Fibroblast of the aortic adventitia (primary cell): Measurements from ENCODE around the gene PCOLCE2. TPM values are rescaled to one million over a fixed set of nuclear protein-coding genes. Genes with fewer than 3 reads are reported as not detected.
A peak's percentile ranks its signal among the peaks of the same experiment; 100 is the strongest.

ENCODE experiments used
- DNase-seq: peaks from one replicate; pipeline ENCODE4 v3.0.0-alpha.2; 2010; ENCODE audit warnings: low read depth
- H3K4me3 ChIP-seq: 2 replicates; pipeline ENCODE4 v1.5.1; 2011; ENCODE audit warnings: low read depth, mild to moderate bottlenecking, control low read depth, low read length, moderate library complexity
- total RNA-seq: library from RNA; depleted of rRNA; stranded (reverse); fragments of >200 nt; gene quantifications from 2 replicates; pipeline ENCODE4 v1.2.3, GENCODE V29; 2012; ENCODE audit warnings: low replicate concordance
- TF ChIP-seq, protein P1 (sequence below): IDR thresholded peaks from 2 replicates; pipeline ENCODE4 v1.5.1; 2011; ENCODE audit warnings: mild to moderate bottlenecking, low read length, control low read depth, inconsistent platforms; ENCODE audit not compliant: insufficient read depth

The PCOLCE2 gene
- total RNA-seq, 1 donor = 98.4 TPM

DNA sequence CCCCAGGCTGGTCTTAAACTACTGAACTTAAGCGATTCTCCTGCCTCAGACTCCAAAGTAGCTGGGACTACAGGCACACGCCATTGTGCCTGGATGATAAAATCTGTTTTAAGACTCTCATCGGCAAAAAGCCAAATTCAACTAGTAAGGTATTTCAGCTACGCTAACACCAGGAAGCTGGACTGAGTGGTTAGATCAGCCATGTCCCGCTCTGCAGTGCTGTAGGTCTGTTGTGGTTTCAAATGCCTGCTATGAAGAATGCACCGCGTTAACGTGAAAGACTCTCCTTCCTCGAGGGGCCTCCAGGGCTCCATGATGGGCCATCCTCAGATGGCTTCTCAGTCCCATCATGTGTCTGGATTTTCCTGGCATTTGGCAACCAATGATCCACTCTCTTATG, 70.2 kb downstream of the PCOLCE2 start:
- TF ChIP-seq, protein P1, sequence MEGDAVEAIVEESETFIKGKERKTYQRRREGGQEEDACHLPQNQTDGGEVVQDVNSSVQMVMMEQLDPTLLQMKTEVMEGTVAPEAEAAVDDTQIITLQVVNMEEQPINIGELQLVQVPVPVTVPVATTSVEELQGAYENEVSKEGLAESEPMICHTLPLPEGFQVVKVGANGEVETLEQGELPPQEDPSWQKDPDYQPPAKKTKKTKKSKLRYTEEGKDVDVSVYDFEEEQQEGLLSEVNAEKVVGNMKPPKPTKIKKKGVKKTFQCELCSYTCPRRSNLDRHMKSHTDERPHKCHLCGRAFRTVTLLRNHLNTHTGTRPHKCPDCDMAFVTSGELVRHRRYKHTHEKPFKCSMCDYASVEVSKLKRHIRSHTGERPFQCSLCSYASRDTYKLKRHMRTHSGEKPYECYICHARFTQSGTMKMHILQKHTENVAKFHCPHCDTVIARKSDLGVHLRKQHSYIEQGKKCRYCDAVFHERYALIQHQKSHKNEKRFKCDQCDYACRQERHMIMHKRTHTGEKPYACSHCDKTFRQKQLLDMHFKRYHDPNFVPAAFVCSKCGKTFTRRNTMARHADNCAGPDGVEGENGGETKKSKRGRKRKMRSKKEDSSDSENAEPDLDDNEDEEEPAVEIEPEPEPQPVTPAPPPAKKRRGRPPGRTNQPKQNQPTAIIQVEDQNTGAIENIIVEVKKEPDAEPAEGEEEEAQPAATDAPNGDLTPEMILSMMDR = no peak
- no peak for DNase-seq
- no peak overlapping the region for H3K4me3 ChIP-seq

DNA sequence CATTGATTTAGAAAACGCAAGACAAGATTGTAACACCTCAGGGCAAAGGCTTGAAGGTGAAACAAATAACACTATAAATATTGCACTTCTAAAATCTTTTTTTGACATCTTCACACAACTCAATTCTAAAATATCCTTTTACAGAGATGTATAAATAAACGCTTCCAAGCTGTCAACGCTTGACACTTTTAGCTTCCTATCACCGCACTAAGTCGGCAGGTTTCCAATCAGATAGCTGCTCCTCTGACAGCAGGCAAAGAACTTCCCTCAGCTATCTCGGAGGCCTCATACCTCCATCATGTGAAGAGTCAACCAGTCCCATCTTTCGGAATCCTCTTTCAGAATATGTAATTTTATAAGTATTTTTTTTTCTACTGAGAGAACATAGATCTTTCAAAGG, 71.0 kb downstream of the PCOLCE2 start:
- no peak overlapping the region for H3K4me3 ChIP-seq
- DNase-seq = no peak
- TF ChIP-seq, protein P1 = no peak

DNA sequence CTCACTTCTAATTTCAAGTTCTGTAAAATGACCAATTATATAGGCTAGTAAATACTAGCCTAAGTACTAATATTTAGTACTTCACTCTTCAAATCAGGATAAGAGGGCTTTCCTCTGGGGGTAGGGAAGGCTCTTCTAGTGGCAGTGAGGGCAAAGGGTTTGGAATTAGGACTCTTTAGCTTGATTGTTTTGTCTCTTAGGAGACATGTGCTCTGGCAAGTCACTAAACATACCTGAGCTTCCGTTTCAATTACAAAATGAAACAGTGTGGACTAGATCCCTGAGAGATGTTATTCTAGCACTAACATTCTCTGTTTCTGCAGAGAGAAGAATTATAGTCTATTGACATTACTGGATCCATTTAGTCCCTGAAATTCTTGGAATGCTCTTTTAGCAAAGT, 71.5 kb downstream of the PCOLCE2 start:
- TF ChIP-seq, protein P1 = no peak
- no peak for DNase-seq

DNA sequence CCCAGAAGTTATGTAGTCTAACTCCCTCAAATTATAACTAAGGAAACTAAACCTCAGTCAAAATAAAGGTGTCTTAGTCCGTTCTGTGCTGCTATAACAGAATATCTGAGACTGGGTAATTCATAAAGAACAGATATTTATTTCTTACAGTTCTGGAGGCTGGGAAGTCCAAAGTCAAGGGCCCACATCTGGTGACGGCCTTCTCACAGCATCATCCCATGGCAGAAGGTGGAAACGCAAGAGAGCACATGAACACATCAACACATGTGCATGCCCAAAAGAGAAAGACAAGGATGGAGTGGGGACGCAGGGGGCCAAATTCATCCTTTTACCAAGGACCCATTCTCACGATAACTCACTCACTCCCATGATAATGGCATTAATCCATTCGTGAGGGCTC, 73.1 kb downstream of the PCOLCE2 start:
- no peak for DNase-seq
- TF ChIP-seq, protein P1 = no peak
- H3K4me3 ChIP-seq = no peak overlapping the region

More for the DNA sequence above, 71.5 kb downstream of the PCOLCE2 start:
- H3K4me3 ChIP-seq = no peak overlapping the region

DNA sequence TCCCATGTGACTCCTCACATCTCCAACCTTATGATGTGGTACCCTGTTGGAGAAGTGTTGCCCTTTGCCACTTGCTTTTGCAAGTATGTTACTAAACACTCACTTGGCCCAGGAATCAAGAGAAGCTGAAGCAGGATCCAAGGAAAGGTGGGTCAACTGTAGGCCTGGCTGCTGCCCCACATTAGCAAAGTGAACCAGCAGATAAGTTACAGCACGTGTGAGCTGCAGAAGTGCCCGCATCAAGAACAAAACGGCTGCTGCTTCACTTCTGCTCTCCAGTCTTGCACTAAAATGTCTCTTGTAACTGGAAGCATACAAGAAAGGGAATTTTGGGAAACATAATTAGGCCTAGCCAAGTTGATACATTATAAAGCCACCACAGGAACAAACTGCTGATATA, 79.6 kb downstream of the PCOLCE2 start:
- DNase-seq = no peak
- TF ChIP-seq, protein P1 = no peak
- no peak overlapping the region for H3K4me3 ChIP-seq

DNA sequence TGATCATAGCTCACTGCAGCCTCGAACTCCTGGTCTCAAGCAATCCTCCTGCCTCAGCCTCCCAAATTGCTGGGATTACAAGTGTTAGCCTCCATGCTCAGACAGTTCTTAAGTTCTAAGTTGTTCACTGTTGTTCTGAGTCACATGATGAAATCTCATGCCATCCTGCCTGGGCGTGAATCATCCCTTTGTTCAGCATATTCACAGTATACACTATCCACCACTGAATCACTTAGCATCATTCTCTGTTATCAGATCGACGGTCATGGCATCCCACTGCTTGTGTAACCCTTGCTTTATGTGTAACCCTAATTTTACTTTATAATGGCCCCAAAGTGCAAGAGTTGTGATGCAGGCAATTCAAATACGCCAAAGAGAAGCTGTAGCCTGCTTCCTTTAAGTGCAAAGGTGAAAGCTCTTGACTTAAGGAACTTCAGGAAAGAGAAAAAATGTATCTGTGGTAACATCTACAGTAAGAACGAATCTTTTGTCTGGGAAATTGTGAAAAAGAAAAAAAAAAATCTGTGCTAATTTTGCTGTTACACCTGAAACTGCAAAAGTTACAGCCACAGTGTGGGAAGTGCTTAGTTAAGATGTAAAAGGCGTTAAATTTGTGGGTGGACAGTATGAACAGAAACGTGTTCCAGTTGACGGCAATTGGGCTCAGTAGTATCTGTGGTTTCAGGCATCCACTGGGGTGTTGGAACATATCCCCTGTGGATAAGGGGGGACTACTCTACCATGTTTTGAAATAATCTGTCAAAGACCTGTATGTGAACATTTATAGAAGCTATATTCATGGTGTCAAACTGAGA, 80.6 kb downstream of the PCOLCE2 start:
- TF ChIP-seq, protein P1 = no peak
- no peak overlapping the region for H3K4me3 ChIP-seq
- DNase-seq = peak; percentile 78
